ENCODE data around the gene VPS51. TPM values are rescaled to one million over a fixed set of nuclear protein-coding genes. Genes with fewer than 3 reads are reported as not detected.

The VPS51 gene
- total and polyA plus RNA-seq, 10 of the 15 experiments (the other 5 are each of a cell fraction or from before 2014, with no cell fraction given), result 1.5 to 279 (median 53.2) TPM

DNA sequence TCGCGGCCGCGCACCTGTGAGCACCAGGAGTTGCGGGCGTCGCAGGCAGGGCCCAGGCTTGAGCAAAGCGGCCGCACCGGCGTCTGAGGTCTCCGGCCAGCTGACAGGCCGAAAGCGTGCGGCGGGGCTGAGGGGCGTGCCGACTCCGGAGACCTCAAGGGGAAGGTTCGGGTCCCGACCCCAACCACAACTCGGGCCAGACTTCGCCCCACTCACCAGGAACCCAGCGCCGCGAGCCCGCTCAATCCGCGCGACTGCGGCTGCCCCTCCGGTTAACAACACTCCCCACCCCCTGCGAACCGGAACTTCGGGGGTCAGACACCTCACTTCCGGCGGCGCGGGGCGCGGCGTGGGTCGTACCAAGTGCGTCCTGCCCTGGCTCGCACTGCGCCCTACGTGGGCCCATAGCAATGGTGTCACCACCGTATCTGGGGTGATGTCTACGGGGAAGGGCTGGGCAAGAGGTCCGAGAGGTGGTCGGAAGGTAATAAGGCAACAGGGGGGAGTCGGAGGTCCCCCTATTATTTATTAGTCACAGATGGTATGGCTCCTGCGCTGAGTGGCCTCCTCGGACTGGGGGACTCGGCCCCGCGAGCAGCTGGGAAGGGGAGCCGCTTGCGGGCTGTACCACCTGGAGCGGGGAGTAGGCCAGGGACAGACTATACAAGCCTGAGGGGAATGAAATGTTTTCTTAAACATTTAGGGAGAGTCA is 38.4 kb downstream of the VPS51 start, which contains the start of gene SYVN1 (continued):
- no peak; the same call in 1 of the 2 replicates for TF ChIP-seq NFIC (IDR thresholded peaks at IDR 0.05; ENCODE audit: low read depth, low read length)
- no peak for TF ChIP-seq NRF1 (conservative IDR thresholded peaks at IDR 0.05; ENCODE audit: low read depth, low read length)
- TF ChIP-seq CREM (IDR thresholded peaks at IDR 0.05; ENCODE audit: low read depth), result peak; percentile 90
- TF ChIP-seq, protein P1, sequence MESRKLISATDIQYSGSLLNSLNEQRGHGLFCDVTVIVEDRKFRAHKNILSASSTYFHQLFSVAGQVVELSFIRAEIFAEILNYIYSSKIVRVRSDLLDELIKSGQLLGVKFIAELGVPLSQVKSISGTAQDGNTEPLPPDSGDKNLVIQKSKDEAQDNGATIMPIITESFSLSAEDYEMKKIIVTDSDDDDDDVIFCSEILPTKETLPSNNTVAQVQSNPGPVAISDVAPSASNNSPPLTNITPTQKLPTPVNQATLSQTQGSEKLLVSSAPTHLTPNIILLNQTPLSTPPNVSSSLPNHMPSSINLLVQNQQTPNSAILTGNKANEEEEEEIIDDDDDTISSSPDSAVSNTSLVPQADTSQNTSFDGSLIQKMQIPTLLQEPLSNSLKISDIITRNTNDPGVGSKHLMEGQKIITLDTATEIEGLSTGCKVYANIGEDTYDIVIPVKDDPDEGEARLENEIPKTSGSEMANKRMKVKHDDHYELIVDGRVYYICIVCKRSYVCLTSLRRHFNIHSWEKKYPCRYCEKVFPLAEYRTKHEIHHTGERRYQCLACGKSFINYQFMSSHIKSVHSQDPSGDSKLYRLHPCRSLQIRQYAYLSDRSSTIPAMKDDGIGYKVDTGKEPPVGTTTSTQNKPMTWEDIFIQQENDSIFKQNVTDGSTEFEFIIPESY (IDR thresholded peaks at IDR 0.05), result no peak
- peak; percentile 97 for TF ChIP-seq POLR2A (IDR thresholded peaks at IDR 0.05; ENCODE audit: low read depth, low read length)
- no peak for TF ChIP-seq ZNF217 (IDR thresholded peaks at IDR 0.05)

DNA sequence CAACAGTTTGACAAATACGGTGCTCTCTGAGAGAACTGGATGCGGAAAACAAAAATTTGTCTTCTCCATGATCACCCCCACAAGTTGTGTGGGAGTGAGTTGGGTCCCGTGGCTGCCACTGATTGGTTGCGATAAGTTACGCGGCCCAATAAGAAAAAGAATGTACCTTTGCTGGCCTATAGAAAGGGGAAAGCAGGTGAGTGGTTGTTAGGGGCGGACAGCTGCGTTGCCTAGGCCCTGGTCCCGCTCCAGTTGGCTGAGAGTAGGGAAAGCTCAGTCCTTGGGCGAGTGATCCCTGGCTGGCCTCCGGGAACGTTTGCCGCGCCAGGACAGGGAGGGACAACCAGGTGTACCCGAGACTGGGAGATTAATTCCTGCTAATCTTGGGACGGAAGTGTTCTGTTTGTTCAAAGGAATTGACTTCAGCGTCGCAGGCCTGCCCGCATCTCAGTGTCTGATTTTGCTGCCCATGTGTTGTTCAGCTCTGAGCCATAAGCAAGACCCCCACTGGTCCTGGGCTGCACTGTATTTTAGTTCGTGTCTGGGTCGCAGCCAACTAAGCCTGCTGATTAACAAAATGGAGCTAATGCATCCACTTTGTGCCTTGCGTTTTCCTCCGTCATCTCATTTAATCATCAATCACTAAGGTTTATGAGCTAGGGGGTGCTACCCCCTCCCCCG is 39.1 kb downstream of the VPS51 start:
- WGBS (ENCODE audit: insufficient coverage, insufficient replicate concordance, low lambda C conversion rate, missing lambda C conversion rate), result 2% methylated on average over 24 of the region's 24 CpGs
- TF ChIP-seq, protein P2, sequence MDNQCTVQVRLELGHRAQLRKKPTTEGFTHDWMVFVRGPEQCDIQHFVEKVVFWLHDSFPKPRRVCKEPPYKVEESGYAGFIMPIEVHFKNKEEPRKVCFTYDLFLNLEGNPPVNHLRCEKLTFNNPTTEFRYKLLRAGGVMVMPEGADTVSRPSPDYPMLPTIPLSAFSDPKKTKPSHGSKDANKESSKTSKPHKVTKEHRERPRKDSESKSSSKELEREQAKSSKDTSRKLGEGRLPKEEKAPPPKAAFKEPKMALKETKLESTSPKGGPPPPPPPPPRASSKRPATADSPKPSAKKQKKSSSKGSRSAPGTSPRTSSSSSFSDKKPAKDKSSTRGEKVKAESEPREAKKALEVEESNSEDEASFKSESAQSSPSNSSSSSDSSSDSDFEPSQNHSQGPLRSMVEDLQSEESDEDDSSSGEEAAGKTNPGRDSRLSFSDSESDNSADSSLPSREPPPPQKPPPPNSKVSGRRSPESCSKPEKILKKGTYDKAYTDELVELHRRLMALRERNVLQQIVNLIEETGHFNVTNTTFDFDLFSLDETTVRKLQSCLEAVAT (IDR thresholded peaks at IDR 0.05), result 0 out of 2 replicates have a peak, but pooled peaks have one; percentile 54
- TF ChIP-seq TCF12 (IDR thresholded peaks at IDR 0.05; ENCODE audit: low read depth, low read length), result no peak
- TF ChIP-seq SMC3 (IDR thresholded peaks at IDR 0.05; ENCODE audit: borderline replicate concordance, low read length), result 0 out of 2 replicates have a peak, but pooled peaks have one; percentile 12
- TF ChIP-seq SP1 (IDR thresholded peaks at IDR 0.05; ENCODE audit: low read depth, low read length), result peak; percentile 95
- peak; percentile 76 for TF ChIP-seq EED (IDR thresholded peaks at IDR 0.05; ENCODE audit: low read depth)
- TF ChIP-seq CREB1 (IDR thresholded peaks at IDR 0.05; ENCODE audit: low read depth), result peak; percentile 48; the same call in 1 of the 2 replicates
- TF ChIP-seq RAD51 (IDR thresholded peaks at IDR 0.05), result 0 out of 2 replicates have a peak, but pooled peaks have one; percentile 50
- TF ChIP-seq ESRRA (IDR thresholded peaks at IDR 0.05; ENCODE audit: low read length), result no peak
- peak; percentile 34 for TF ChIP-seq SIX5 (IDR thresholded peaks at IDR 0.05; ENCODE audit: low read depth, low read length, severe bottlenecking)
- TF ChIP-seq LARP7 (IDR thresholded peaks at IDR 0.05), result peak; percentile 57; the same call in 1 of the 2 replicates
- peak; percentile 33; the same call in 1 of the 2 replicates for TF ChIP-seq NFYA (IDR thresholded peaks at IDR 0.05; ENCODE audit: borderline replicate concordance, low read depth, low read length)
- TF ChIP-seq NFYB (IDR thresholded peaks at IDR 0.05; ENCODE audit: insufficient read depth, low read depth, low read length), result peak; percentile 94

More for the DNA sequence above, 39.1 kb downstream of the VPS51 start:
- ChIA-PET CTCF (interaction anchor here (0.6 to 6.7 kb wide), 12 partner anchors 11 to 290 kb away, joined by 3 to 40 read pairs (median 5); partner anchors contain the start of genes CAPN1, CDC42BPG, CDC42EP2 and FAU), POLR2A (interaction anchor here (0.6 to 3.1 kb wide), 24 partner anchors 9 to 356 kb away, joined by 3 to 28 read pairs (median 4); partner anchors contain the start of genes CAPN1, CDCA5, FAU and MRPL49), SMC1A (ENCODE audit: uncharacterized antibody, unreplicated experiment) (interaction anchor here (0.7 to 2.4 kb wide), 12 partner anchors 10 to 287 kb away, joined by 3 to 13 read pairs (median 6); partner anchors contain the start of genes FAU, MRPL49 and ZNHIT2), RAD21 (ENCODE audit: unreplicated experiment) (interaction anchor here (0.5 to 3.0 kb wide), 11 partner anchors 12 to 287 kb away, joined by 3 to 25 read pairs (median 4); partner anchors contain the start of genes ARL2, CAPN1, DPF2 and FAU)
- ATAC-seq (peak; percentile 91), DNase-seq (ENCODE audit: low read depth, low spot score) (no peak), FAIRE-seq (peak; percentile 96)
- Histone ChIP-seq H3K79me2 (ENCODE audit: control insufficient read depth, insufficient read depth, low read length) (peaks cover 44% of the 10 kb centered on the region), H3K36me3 (ENCODE audit: control insufficient read depth in 2 of 2, insufficient read depth in 2 of 2, low read length in 1 of 2) (peaks cover 10 to 13% of the 10 kb centered on the region in 2 experiments; a peak in 3 of 4 replicates), H3K27me3 (replicated peaks in 1 of 2; ENCODE audit: control insufficient read depth in 2 of 2, insufficient read depth in 2 of 2, low read length in 1 of 2) (no peaks in the 10 kb centered on the region), H2AFZ (ENCODE audit: control insufficient read depth, low read depth, low read length) (peak overlapping the region; percentile 97), H3K9me3 (replicated peaks; ENCODE audit: control insufficient read depth, insufficient read depth, low read length) (no peaks in the 10 kb centered on the region), H4K20me1 (ENCODE audit: control insufficient read depth, insufficient read depth) (0 out of 2 replicates have a peak, but pooled peaks cover 4% of the 10 kb centered on the region), H3K4me1 (ENCODE audit: control insufficient read depth, insufficient read depth, low read length) (peaks cover 21% of the 10 kb centered on the region), H3K9ac (ENCODE audit: control insufficient read depth, insufficient read depth, low read length) (peak overlapping the region; percentile 96), H3K27ac (ENCODE audit: control insufficient read depth, insufficient read depth) (peak overlapping the region; percentile 99), H3K4me3 (peak overlapping the region; percentile 99), H3K4me2 (ENCODE audit: control insufficient read depth, insufficient read depth) (peak overlapping the region; percentile 98)
- BruUV-seq (replicated peaks), result TSS peak; percentile 93
- in situ Hi-C loops (cut with MboI) (no loop called here), intact Hi-C loops (cut with micrococcal nuclease; ENCODE audit: unreplicated experiment) (loop anchor here (5.0 to 10.0 kb wide), 2 partner anchors 47 to 120 kb away; partner anchors contain the start of gene CAPN1)

All from GM12878 (cell line).